ENCODE measurements around the gene MAGEA9.
"Not testable (repeated sequence)": the region's sequence is repeated elsewhere in the genome, so short reads cannot be mapped to it uniquely, and the experiment has no call there.

Gene MAGEA9

GRCh38 chrX:149781727-149782126 is at the start of gene MAGEA9:
TSS of gene MAGEA9 (plus strand) at chrX:149781930. CDS start at chrX:149786211, 4,281 bp downstream.
- DNase-seq (ENCODE audit: low read depth in 3 of 3) = not testable (repeated sequence)

GRCh38 chrX:149742269-149742668 is 39.5 kb upstream of the MAGEA9 start:
- not testable (repeated sequence) for DNase-seq (ENCODE audit: low read depth in 3 of 3)

- not testable (repeated sequence) for DNase-seq (ENCODE audit: low read depth in 3 of 3)
These were observed 35.2 kb upstream of the MAGEA9 start for GRCh38 chrX:149746390-149747007.

- DNase-seq (ENCODE audit: low read depth in 3 of 3) = no peak
These were observed 24.3 kb upstream of the MAGEA9 start for GRCh38 chrX:149757206-149758067.

- DNase-seq (ENCODE audit: low read depth in 3 of 3) = no peak
These were observed 23.5 kb upstream of the MAGEA9 start for GRCh38 chrX:149758068-149758714.

DNA sequence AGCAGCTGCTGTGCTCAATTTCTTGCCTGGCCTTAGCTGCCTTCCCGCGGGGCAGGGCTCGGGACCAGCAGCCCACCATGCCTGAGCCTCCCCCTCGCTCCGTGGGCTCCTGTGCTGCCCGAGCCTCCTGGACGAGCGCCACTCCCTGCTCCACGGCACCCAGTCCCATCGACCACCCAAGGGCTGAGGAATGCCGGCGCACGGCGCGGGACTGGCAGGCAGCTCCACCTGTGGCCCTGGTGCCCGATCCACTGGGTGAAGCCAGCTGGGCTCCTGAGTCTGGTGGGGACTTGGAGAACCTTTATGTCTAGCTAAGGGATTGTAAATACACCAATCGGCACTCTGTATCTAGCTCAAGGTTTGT is 23.0 kb upstream of the MAGEA9 start:
- not testable (repeated sequence) for DNase-seq (ENCODE audit: low read depth in 3 of 3)

DNA sequence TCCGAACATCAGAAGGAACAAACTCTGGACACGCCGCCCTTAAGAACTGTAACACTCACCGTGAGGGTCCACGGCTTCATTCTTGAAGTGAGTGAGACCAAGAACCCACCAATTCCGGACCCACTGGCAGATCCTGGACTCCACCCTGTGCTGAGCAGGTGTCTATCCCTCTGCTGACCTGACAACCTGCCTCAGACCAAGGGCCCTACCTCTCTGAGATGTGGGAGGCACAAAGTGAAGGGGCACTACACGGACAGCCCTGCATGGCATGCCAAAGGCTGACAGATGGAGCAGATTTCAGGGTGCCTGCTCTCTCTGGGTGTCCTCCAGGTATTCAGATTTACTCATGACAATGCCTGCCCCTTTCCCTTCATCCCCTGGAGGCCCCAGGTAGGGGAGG is 21.9 kb upstream of the MAGEA9 start:
- DNase-seq (ENCODE audit: low read depth in 3 of 3) = no peak

DNA sequence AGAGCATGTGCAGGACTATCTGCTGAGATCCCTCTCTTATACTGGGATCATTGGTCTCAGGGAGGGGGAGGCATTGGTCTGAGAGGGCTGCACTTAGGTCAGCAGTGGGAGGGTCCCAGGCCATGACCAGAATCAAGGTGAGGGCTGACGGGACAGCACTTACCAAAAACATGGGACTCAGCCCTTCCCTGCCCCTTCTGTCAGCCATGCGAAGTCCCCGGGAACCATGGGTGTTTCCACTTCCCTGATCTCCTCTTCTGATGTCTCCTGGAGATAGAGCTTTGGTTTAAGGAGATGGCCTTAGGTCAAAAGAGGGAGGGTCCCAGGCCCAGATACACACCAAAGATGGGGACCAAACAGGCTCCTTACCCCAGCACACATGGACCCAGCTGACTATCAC is 20.8 kb upstream of the MAGEA9 start:
- no peak for DNase-seq (ENCODE audit: low read depth in 3 of 3)

- DNase-seq (ENCODE audit: low read depth in 3 of 3) = not testable (repeated sequence)
These were observed 19.7 kb upstream of the MAGEA9 start for GRCh38 chrX:149761858-149762674.

DNA sequence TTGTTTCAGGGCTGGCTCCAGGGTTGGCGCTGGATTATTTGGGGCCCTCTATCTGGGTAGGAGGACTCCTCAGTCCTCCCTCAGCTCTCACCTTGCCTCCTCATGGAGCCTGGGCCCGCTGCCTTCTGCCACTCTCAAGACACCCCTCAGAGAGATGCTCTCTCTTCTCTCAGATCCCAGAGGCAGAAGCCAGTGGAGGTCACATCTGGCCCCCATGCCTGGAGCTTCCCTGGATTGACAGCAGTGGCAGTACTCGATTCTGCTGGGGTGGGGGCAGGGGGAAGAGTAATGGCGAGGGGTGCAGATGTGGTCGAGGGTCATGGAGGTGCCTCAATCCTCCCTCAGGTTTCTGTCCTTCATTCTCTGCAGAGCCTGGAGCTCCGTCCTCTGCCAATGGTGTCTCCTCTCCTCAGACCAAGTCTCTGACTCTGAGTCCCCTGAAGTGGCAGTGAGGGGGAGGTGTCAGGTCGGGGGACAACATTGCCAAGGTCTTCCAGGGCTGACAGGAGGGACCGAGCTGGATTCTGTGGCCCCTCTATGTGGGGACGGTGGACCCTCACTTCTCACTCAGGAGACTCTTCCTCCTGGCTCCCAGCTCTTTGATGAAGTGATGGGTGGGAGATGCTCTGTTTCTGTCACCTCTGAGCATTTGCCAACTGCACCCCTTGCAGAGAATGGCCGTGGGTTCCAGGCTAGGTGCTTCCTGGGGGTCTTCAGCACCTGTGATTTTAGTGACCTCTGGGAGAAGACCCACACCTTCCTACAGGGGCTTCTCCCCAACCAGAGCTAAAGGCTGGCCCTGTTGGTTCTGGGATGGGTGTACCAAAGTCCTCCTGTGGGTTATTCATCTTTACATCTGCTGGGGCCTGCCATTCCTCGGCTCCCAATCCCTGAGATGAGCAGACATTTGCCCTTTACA is 18.8 kb upstream of the MAGEA9 start:
- no peak for DNase-seq (ENCODE audit: low read depth in 3 of 3)

GRCh38 chrX:149770344-149770743 is 11.4 kb upstream of the MAGEA9 start:
- DNase-seq (ENCODE audit: low read depth in 3 of 3) = not testable (repeated sequence)

DNA sequence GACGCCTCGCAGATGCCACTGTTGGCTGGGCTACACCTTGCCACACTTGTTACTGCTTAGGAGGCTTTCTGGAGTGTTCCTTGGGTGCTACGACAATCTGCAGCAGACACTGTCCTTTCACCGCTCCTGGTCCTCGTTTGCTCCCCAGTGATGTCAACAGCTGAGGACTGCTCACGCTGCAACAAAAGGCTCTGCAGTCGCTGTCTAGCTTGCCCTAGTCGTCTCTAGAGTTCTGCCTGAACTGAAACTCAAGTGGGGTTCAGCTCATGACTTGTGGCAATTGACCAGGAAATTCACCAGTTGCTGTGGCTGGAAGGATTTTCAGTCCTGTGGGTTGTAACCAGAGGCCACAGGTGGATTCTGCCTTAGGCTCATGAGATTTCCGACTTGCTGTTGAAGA is 8.7 kb upstream of the MAGEA9 start:
- not testable (repeated sequence) for DNase-seq (ENCODE audit: low read depth in 3 of 3)

DNA sequence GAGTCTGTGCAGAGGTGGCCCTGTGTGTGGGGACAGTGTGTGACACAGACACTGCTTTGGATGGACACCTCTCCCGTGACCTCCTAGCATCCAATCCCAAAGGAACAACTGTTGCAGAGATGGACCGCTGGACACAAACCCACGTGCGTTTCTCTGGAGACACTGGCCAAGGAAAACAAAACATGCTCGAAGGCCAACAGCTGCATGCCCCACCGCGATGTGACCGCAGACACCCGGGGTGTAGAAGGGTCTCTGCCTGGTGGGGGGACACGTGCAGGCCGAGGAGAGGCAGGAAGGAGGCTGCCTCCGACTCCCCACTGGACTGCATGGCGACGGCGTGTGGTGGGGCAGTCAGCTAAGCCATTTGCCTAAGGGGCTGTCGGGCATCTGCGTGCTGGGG is 8.0 kb upstream of the MAGEA9 start, which contains the start of gene HSFX1:
Gene HSFX1, plus strand, starts transcription at position 301 of the 400 bp plus-strand sequence. CDS start 614 bp downstream, outside the sequence.
- not testable (repeated sequence) for DNase-seq (ENCODE audit: low read depth in 3 of 3)

- not testable (repeated sequence) for DNase-seq (ENCODE audit: low read depth in 3 of 3)
These were observed 3.7 kb upstream of the MAGEA9 start for GRCh38 chrX:149777999-149778398.

DNA sequence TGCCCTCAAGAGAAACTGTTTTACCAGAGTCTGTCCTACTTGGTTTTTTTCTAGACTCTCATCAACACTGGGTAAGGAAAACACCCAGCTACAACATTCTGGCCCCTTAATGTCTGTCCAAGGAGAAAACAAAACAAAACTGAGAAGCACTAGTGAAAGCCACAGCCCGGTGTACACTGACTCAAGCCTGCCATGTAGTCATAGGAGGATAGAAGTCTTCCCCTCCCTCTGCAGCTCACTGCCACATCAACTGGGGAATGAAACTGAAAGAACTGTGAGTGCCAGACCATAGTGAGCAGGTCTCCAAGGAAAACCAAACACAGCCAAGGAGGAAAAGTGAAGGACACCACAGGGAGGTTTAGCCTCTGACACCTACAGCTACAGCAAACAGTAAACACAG is 13.8 kb downstream of the MAGEA9 start:
- not testable (repeated sequence) for DNase-seq (ENCODE audit: low read depth in 3 of 3)

- DNase-seq (ENCODE audit: low read depth in 3 of 3) = no peak
These were observed 17.5 kb downstream of the MAGEA9 start for GRCh38 chrX:149799095-149799714.

GRCh38 chrX:149799938-149800337 is 18.2 kb downstream of the MAGEA9 start:
- no peak for DNase-seq (ENCODE audit: low read depth in 3 of 3)

DNA sequence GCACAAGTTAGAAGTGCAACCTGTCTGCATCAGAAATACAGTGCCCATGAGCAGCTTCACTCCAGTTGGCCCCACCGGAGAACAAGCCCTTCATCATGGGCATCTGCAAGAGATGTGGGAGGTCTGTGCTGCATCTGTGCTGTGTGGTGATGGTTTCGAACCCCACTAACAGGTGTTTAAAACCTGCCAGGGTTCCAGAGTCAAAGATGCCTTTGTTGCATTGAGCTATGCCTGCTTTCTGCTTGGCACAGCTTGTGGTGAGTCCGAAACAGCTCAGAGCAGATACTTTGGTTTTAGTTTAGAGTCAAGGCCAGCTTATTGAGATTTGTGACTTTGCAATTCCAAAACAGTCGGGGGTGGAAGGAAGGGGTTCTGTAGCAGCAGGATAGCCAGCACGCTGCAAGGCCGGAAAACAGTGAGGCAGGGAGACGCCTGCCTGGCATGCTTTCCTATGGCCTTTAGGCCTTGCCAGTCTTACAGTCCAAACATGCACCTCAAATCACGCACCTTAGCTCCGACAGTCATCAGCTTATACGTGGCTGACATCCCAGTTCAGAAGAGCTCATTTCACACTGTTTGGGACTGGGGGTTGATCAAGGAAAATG is 21.8 kb downstream of the MAGEA9 start:
- no peak for DNase-seq (ENCODE audit: low read depth in 3 of 3)

GRCh38 chrX:149804102-149804501 is 22.4 kb downstream of the MAGEA9 start:
- DNase-seq (ENCODE audit: low read depth in 3 of 3) = no peak
